Suppressor macrophage treated with lipopolysaccharide for 1 hour (primary cell): ENCODE data around the gene CDH12.
"Not testable (repeated sequence)": the region's sequence is repeated elsewhere in the genome, so short reads cannot be mapped to it uniquely, and the experiment has no call there.

ENCODE experiments used
- DNase-seq, 3 donors: peaks; one replicate each; pipeline ENCODE4 v3.0.0-alpha.2; 2020 to 2022

Gene CDH12

GRCh38 chr5:22411554-22412349, 441.4 kb downstream of the CDH12 start:
- no peak for DNase-seq

DNA sequence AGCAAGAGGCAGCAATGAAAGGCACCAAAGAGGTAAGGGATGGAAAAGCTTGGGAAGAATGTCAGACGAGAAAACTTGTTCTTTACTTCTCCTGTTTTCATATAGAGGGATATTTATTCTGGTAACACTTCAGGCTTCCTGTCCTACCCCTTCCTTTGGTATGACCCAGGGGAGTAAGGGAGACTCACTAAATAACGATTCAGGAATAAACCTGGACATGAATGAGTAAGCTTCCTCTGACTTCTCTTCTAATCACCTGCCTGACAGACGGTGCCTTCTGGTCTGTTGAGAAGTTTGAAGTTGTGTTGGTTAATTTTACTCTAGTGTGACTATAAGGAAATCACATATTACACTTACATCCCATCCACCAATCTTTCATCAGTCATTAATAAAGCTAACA, 461.2 kb downstream of the CDH12 start:
- DNase-seq: no peak

GRCh38 chr5:22390888-22391287, 462.3 kb downstream of the CDH12 start:
- no peak for DNase-seq

- no peak for DNase-seq
Observed at GRCh38 chr5:22372826-22373660, 480.1 kb downstream of the CDH12 start.

DNA sequence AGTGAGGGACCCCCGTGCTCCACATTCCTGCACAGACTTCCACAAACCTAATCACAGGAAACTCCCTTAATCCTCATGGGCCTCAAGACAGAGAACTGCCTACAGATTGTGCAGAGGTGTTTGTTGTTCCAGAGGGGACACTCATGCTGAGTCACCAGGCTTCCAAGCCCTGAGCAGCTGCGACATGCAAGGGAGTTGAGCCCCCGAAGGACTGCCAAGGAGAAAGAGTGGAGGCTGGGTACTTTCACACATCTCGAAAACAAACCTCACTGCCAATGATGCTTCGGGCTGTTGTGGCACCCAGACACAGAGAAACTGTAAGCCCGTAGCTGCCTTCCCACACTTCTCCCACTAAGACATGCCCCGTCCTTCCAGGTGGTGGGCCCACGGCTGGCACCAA, 480.8 kb downstream of the CDH12 start:
- DNase-seq: no peak

- no peak for DNase-seq
Observed at GRCh38 chr5:22354956-22355355, 498.2 kb downstream of the CDH12 start.

DNA sequence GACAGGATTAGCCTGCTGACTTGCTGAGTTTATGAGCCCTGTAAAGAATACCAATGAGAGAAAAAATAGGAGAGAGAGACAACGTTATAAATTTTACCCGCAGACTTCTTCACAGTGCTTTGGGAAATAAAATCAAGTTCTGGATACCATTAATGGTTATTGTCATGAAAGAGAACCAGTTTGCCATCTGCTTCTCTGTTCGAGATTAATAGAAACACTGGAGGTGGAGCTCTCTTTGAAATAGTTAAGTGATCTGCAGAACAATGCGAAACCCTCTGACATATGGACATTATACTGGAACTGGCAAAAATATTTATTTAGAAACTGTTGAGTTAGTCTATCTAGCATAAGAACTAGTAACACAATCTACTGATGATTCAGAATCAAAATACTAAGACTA, 500.7 kb downstream of the CDH12 start:
- DNase-seq: no peak

- no peak for DNase-seq
Observed at GRCh38 chr5:22351178-22351577, 502.0 kb downstream of the CDH12 start.

- DNase-seq: no peak
Observed at GRCh38 chr5:22348027-22348426, 505.1 kb downstream of the CDH12 start.

DNA sequence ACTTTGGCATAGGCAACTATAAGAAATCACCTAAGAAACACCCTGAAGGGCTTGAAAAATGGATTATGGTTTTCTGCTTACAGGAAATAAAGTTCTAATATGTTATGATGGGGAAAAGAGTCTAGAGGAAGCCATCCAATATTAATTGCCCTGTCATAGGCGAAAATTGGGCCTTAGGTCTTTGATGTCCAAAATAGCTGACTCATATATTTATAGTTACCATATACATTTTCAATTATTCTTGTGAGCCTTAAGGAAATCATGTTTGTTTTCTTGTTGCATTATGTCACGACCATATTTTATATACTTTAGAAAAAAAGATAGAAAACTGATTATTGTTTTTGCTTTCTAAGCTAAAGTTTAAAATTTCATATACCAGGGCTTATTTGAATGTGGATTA, 509.1 kb downstream of the CDH12 start:
- DNase-seq: no peak

GRCh38 chr5:22341406-22341805, 511.7 kb downstream of the CDH12 start:
- DNase-seq: no peak

DNA sequence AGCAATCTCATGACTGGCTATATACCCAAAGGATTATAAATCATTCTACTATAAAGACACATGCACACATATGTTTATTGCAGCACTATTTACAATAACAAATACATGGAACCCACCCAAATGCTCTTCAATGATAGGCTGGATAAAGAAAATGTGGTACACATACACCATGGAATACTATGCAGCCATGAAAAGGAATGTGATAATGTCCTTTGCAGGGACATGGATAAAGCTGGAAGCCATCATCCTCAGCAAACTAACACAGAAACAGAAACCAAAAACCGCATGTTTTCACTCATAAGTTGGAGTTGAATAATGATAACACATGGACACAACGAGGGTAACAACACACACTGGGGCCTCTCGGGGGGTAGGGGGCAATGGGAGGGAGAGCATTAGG, 520.2 kb downstream of the CDH12 start:
- not testable (repeated sequence) for DNase-seq

DNA sequence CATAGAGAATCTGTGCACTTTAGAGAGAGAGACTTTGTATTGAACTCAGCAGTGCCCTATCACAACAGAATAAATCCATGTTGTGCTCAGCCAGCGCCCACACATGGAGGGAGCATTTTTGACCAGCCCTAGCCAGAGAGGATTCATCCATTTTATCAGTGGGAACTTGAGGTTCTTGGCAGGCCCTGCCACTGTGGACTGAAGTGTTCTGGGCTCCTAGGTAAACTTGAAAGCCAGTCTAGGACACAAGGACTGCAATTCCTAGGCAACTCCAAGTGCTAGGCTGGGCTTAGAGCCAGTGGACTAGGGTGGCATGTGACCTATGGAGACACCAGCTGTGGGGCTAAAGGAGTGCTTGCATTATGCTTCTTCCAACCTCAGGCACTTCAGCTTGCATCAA, 523.5 kb downstream of the CDH12 start:
- no peak for DNase-seq

DNA sequence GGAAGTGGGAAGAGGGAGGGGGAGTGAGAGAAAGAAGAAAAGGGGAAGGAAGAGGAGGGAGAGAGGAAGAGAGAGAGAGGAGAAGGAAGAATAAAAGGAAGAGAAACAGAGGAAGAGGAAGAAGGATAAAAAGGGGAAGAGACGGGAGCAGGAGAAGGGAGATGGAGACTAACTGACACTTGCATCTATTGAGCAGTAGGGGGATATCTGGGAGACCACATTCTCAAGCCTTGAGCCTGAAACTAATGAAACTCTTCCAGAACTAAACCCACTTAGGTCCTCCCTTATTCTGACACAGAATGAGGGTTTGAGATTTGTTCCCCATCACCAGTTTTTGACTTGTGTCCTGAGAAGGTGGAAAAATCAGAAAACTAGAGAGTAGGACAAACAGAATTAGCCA, 533.3 kb downstream of the CDH12 start:
- no peak for DNase-seq

DNA sequence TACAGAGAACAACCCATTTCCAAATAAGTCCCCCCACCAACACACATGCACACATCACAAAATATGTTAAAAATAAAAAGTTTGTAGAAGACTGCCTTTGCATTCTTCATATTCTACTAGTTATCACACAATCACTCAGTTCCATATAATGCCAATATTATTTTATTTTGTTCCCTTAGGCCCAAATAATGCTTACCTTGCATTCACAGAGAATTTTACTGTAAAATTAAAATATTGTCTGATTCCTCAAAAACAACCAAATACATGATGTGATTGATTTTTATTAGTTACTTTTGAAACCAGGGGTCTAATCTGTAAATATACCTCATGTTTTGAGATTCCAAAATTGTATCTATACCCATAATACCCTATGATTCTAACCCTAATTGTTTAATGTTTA, 536.9 kb downstream of the CDH12 start:
- no peak for DNase-seq

DNA sequence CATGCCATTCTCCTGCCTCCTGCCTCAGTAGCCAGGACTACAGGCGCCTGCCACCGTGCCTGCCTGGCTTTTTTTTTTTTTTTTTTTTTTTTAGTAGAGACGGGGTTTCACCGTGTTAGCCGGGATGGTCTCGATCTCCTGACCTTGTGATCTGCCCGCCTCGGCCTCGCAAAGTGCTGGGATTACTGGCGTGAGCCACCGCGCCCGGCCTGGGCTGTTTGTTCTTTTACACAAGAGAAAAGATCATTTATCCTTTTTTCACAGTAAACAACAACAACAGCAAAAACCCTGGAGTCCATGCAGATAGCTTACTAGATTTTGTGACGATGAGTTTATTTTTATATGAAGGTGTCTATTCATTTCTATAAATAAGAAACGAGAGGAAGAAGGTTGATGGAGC, 538.1 kb downstream of the CDH12 start:
- not testable (repeated sequence) for DNase-seq

DNA sequence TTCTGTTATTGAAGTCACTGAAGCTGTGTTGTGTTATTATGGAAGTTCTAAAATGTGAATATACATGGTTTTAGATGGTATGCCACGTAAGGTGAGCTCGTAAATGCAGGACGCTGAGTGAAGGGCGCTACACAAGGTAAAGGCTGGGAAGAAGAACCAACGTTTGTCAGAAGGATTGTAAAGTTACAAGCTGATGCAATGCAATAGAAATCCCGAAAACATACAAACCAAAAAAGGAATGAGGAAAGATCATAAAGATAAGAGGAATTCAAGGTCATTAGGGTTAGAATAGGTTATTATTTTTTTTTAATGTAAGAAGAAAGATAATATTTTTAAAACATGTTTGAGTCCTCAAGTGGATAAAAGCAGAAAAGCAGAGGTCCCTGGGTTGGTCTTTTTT, 538.6 kb downstream of the CDH12 start:
- DNase-seq: no peak

DNA sequence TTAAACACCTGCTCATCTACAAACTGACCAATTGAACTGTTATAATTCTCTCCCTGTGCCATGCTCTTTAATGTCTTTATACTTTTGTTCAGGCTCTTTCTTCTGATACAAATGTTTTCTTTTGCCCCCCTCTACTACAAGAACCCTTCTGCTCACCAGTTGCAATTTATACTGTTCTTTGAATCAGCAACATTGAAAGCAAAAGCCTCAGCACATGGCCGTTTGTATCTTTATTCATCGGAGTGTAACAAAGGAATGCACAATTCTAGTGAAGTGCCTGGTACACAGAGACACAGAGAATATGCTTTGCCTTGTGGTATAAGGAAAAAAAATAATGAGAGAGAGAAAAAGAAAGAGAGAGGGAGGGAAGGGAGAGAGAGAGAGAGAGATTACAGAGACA, 547.1 kb downstream of the CDH12 start:
- no peak for DNase-seq

GRCh38 chr5:22295832-22296231, 557.3 kb downstream of the CDH12 start:
- DNase-seq: no peak

- DNase-seq: no peak
Observed at GRCh38 chr5:22293147-22293546, 560.0 kb downstream of the CDH12 start.

DNA sequence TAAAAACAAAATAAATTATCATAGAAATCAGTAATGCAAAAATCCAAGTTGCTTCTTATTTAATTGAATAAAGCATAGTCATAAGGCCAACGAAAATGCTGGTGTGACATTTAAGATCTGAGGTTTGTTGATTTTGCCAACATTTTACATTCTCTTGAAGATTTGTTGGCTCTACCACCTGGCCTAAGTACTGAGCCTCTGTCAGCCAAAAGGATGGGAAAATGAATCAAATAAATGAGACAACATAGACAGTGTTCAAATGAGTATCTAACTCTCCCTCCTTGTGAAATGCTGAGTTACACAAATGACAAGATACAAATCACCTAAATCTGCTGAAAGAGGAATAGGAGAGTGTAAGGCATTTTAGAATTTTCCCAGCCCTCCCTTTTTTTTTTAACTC, 575.0 kb downstream of the CDH12 start:
- DNase-seq: no peak

GRCh38 chr5:22277006-22277405, 576.1 kb downstream of the CDH12 start:
- no peak for DNase-seq

GRCh38 chr5:22265855-22266254, 587.3 kb downstream of the CDH12 start:
- not testable (repeated sequence) for DNase-seq

DNA sequence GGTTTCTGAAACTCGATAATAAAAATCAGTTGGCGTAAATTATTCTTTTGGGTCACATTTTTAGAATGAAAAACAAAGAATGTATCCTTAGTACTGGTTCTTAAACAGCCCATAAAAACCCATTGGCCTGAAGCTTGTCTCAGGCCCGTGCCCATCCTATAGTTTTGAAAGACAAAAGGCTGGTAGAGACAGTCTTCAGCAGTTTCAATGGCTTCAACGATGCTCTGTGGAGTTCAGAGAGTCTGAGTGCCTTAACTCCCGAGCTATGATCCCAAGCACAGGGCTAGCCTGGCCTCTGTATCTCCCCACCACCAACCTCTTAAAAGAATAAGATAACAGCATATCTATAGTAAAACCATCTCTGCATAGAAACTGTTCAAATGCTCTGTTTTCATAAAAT, 595.0 kb downstream of the CDH12 start:
- DNase-seq: no peak
